Thyroid gland (tissue), 4 donors: ENCODE results near the gene TAPBP. TPM values are rescaled to one million over a fixed set of nuclear protein-coding genes. Genes with fewer than 3 reads are reported as not detected.

ENCODE experiments used
- DNase-seq, 2 donors: peaks; one replicate each; pipeline ENCODE4 v3.0.0-alpha.2; 2019
- H3K27ac ChIP-seq, 3 donors: fragments of 200-600 bp; sonication (generic); 1 replicate in 2 of 3; 2 replicates in 1 of 3; pipeline ENCODE4 v1.5.1; 2016 to 2019; ENCODE audit warnings: mild to moderate bottlenecking in 1 of 3, moderate library complexity in 1 of 3
- H3K27me3 ChIP-seq: fragments of 200-600 bp; sonication (generic); one replicate; pipeline ENCODE4 v1.5.1; 2019
- H3K36me3 ChIP-seq, 2 donors: fragments of 200-600 bp; sonication (generic); one replicate each; pipeline ENCODE4 v1.5.1; 2016 to 2019
- H3K4me1 ChIP-seq, 2 donors: fragments of 200-600 bp; sonication (generic); one replicate each; pipeline ENCODE4 v1.5.1; 2017 to 2019
- H3K4me3 ChIP-seq, 3 donors: fragments of 200-600 bp; sonication (generic); replicated peaks in 1 of 3; 1 replicate in 2 of 3; 2 replicates in 1 of 3; pipeline ENCODE4 v1.5.1; 2016; ENCODE audit warnings: mild to moderate bottlenecking in 1 of 3
- H3K9me3 ChIP-seq: fragments of 200-600 bp; sonication (generic); one replicate; pipeline ENCODE4 v1.5.1; 2017
- CTCF ChIP-seq, 6 experiments: fragments of 200-600 bp in 3 of 6; fragments of 450-650 bp in 3 of 6; sonication (generic) in 3 of 6; IDR thresholded peaks; one replicate each; pipeline ENCODE4 v1.5.1; 2016 to 2019; ENCODE audit warnings: antibody characterized with exemption in 6 of 6, mild to moderate bottlenecking in 2 of 6, inconsistent platforms in 1 of 6, moderate library complexity in 1 of 6
- POLR2A ChIP-seq, 2 donors: fragments of 450-650 bp; IDR thresholded peaks; one replicate each; pipeline ENCODE4 v1.6.1; 2017; ENCODE audit warnings: antibody characterized with exemption in 2 of 2, mild to moderate bottlenecking in 2 of 2, moderate library complexity in 1 of 2
- WGBS, 2 donors: methylation state at CpG; one replicate each; pipeline ENCODE4 v1.1.5; 2017; 5-methylcytosine and 5-hydroxymethylcytosine counted together
- intact Hi-C: fragments of 100-400 bp; cut with DNase I; formaldehyde crosslinking; loops from one replicate; pipeline ENCODE4 v1.15.1; 2023
- total RNA-seq, 4 donors: library from RNA; depleted of rRNA; stranded (reverse); fragments of >200 nt; gene quantifications; one replicate each; pipeline ENCODE4 v1.2.3, GENCODE V29; 2016

Gene TAPBP
- total RNA-seq, 4 donors from 2014 or later: 86.4 to 151 (median 132) TPM

DNA sequence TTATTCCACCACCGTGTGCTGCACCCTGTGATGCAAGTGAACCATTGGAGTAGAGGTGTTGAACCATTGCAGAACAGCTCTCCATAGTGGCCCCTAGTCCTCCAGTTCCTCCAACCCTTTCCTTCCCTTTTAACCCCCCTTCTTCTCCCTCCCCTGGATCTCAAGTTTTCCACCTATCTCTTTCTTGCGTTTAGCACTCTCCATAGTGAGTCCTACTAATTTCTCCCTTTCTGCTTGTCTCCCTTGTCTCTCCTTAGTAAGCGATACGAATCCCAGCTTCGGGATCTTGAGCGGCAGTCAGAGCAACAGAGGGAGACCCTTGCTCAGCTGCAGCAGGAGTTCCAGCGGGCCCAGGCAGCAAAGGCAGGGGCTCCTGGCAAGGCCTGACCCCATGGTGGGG is 23.4 kb downstream of the TAPBP start:
- no peak overlapping the region for H3K4me3 ChIP-seq
- no peaks in the 10 kb centered on the region for H3K9me3 ChIP-seq
- peaks cover 31 to 34% of the 10 kb centered on the region in 2 donors for H3K36me3 ChIP-seq
- H3K27me3 ChIP-seq: no peaks in the 10 kb centered on the region
- no peak overlapping the region for H3K27ac ChIP-seq
- H3K4me1 ChIP-seq: peaks cover 11 to 17% of the 10 kb centered on the region in 2 donors
- 69 to 70% methylated on average over 7 of the region's 7 CpGs for WGBS, 2 donors
- intact Hi-C loops: no loop called here
- DNase-seq: no peak
- TF ChIP-seq CTCF (IDR thresholded peaks at IDR 0.05): no peak
- no peak for TF ChIP-seq POLR2A (IDR thresholded peaks at IDR 0.05)

GRCh38 chr6:33289784-33290315 is 24.0 kb downstream of the TAPBP start:
- 4 to 6% methylated on average over 14 of the region's 14 CpGs for WGBS, 2 donors
- Histone ChIP-seq H3K4me1 (peaks cover 11 to 17% of the 10 kb centered on the region in 2 donors), H3K36me3 (peaks cover 28 to 34% of the 10 kb centered on the region in 2 donors), H3K4me3 (peak overlapping the region; percentile 64 to 74 (median 73)), H3K27ac (peak overlapping the region; percentile 69 to 82 (median 79)), H3K9me3 (no peaks in the 10 kb centered on the region), H3K27me3 (no peaks in the 10 kb centered on the region)
- intact Hi-C loops: no loop called here
- no peak for DNase-seq
- TF ChIP-seq POLR2A (IDR thresholded peaks at IDR 0.05) (no peak), CTCF (IDR thresholded peaks at IDR 0.05) (no peak)

DNA sequence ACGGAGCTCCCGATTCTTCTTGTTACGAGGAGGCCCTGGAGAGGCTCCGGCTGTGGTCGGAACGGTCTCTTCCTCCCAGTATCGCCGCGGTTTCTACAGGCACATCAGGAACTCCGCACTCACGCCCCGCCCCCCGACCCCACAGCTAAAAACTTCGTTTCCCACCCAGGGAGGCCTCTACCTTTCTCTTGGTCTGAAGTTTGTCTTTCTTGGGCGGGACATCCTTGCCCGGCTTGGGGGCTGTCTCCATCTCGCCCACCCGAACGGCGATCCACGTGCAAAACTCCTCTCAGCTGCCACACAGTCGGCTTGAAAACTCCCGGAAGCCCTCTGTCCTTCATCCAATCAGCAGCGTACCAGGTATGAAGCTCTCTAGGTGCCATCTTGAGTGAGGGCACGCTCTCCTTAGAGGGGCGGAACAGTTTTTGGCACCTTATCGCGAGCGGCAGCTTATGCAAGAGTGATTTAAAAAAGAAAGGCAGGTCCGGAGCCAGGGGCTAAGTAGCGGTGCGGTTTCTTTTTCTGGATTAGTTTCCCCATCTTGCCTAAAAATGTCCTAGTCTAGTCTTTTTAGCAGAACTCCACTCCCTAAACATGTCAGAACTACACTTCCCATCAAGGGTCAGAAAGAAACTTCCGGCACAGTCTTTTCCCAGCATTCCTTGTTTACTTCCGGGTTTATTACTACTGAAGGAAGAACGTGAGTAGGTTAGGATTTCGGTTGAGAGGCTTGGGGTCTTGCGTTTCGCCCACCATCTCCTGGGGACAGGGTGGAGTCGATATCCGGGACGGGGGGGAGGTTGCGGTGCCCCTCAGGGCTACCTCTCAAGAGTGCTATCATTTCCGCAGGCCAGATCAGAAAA is 24.7 kb downstream of the TAPBP start, which contains the start of the genes PFDN6 and WDR46:
TSS of gene PFDN6 (plus strand) at position 681 of the 863 bp plus-strand sequence. CDS start 256 bp downstream, outside the sequence.
TSS of gene WDR46 (minus strand) at position 319 of the 863 bp plus-strand sequence. CDS start at position 250, 69 bp downstream.
- DNase-seq: peak; percentile 79 to 80
- intact Hi-C loops: no loop called here
- no peaks in the 10 kb centered on the region for H3K9me3 ChIP-seq
- peak within 1 kb of the TSS; percentile 64 to 74 (median 73) for H3K4me3 ChIP-seq
- peaks cover 24 to 41% of the 10 kb centered on the region in 2 donors for H3K36me3 ChIP-seq
- 0 to 1% methylated on average over 32 to 36 of the region's 43 CpGs for WGBS, 2 donors
- no peaks in the 10 kb centered on the region for H3K27me3 ChIP-seq
- H3K4me1 ChIP-seq: peaks cover 11 to 17% of the 10 kb centered on the region in 2 donors
- TF ChIP-seq POLR2A (IDR thresholded peaks at IDR 0.05): peak in 1 of 2 donors; percentile 31
- TF ChIP-seq CTCF (IDR thresholded peaks at IDR 0.05): no peak
- peak within 1 kb of the TSS; percentile 69 to 82 (median 79) for H3K27ac ChIP-seq

GRCh38 chr6:33288141-33288920 is 25.5 kb downstream of the TAPBP start:
- Histone ChIP-seq H3K27me3 (no peaks in the 10 kb centered on the region), H3K27ac (peak overlapping the region in 2 of 3 donors; percentile 43 to 82), H3K9me3 (no peaks in the 10 kb centered on the region), H3K4me1 (peaks cover 11 to 17% of the 10 kb centered on the region in 2 donors), H3K36me3 (peaks cover 16 to 41% of the 10 kb centered on the region in 2 donors), H3K4me3 (peak overlapping the region; percentile 64 to 74 (median 73))
- 18 to 19% methylated on average over 15 to 21 of the region's 21 CpGs for WGBS, 2 donors
- TF ChIP-seq CTCF (IDR thresholded peaks at IDR 0.05): no peak
- no peak for TF ChIP-seq POLR2A (IDR thresholded peaks at IDR 0.05)
- DNase-seq: no peak
- intact Hi-C loops: no loop called here
